Measurements from ENCODE around the gene RYK.

GRCh38 chr3:134201201-134202130 lies 49.2 kb downstream of the RYK start:
- no peak for TF ChIP-seq ATF6 (CRISPR knock-in tag; IDR thresholded peaks at IDR 0.05)
- TF ChIP-seq CTCF (IDR thresholded peaks at IDR 0.05), result no peak
- TF ChIP-seq FOXP1 (CRISPR knock-in tag; IDR thresholded peaks at IDR 0.05; ENCODE audit: borderline replicate concordance), result no peak
- TF ChIP-seq, protein P1, sequence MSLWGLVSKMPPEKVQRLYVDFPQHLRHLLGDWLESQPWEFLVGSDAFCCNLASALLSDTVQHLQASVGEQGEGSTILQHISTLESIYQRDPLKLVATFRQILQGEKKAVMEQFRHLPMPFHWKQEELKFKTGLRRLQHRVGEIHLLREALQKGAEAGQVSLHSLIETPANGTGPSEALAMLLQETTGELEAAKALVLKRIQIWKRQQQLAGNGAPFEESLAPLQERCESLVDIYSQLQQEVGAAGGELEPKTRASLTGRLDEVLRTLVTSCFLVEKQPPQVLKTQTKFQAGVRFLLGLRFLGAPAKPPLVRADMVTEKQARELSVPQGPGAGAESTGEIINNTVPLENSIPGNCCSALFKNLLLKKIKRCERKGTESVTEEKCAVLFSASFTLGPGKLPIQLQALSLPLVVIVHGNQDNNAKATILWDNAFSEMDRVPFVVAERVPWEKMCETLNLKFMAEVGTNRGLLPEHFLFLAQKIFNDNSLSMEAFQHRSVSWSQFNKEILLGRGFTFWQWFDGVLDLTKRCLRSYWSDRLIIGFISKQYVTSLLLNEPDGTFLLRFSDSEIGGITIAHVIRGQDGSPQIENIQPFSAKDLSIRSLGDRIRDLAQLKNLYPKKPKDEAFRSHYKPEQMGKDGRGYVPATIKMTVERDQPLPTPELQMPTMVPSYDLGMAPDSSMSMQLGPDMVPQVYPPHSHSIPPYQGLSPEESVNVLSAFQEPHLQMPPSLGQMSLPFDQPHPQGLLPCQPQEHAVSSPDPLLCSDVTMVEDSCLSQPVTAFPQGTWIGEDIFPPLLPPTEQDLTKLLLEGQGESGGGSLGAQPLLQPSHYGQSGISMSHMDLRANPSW (CRISPR knock-in tag; conservative IDR thresholded peaks at IDR 0.05; ENCODE audit: low read depth), result no peak
- TF ChIP-seq, protein P2, sequence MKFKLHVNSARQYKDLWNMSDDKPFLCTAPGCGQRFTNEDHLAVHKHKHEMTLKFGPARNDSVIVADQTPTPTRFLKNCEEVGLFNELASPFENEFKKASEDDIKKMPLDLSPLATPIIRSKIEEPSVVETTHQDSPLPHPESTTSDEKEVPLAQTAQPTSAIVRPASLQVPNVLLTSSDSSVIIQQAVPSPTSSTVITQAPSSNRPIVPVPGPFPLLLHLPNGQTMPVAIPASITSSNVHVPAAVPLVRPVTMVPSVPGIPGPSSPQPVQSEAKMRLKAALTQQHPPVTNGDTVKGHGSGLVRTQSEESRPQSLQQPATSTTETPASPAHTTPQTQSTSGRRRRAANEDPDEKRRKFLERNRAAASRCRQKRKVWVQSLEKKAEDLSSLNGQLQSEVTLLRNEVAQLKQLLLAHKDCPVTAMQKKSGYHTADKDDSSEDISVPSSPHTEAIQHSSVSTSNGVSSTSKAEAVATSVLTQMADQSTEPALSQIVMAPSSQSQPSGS (CRISPR knock-in tag; IDR thresholded peaks at IDR 0.05; ENCODE audit: borderline replicate concordance, low read depth), result no peak
- no peak for TF ChIP-seq ZNF121 (CRISPR knock-in tag; IDR thresholded peaks at IDR 0.05)
- TF ChIP-seq NR3C1 (CRISPR knock-in tag; conservative IDR thresholded peaks at IDR 0.05; ENCODE audit: low read depth), result no peak
- no peak for TF ChIP-seq ATF3 (CRISPR knock-in tag; conservative IDR thresholded peaks at IDR 0.05)
- no peak for TF ChIP-seq TCF7 (CRISPR knock-in tag; IDR thresholded peaks at IDR 0.05; ENCODE audit: low read depth)
- no peak for TF ChIP-seq NR2C2 (CRISPR knock-in tag; IDR thresholded peaks at IDR 0.05)
